Fibroblast of the aortic adventitia (primary cell): ENCODE data around the gene PLPP4. TPM values are rescaled to one million over a fixed set of nuclear protein-coding genes. Genes with fewer than 3 reads are reported as not detected.

ENCODE experiments used
- DNase-seq: peaks from one replicate; pipeline ENCODE4 v3.0.0-alpha.2; 2010; ENCODE audit warnings: low read depth
- H3K4me3 ChIP-seq: 2 replicates; pipeline ENCODE4 v1.5.1; 2011; ENCODE audit warnings: low read depth, mild to moderate bottlenecking, control low read depth, low read length, moderate library complexity
- CTCF ChIP-seq: IDR thresholded peaks from 2 replicates; pipeline ENCODE4 v1.5.1; 2011; ENCODE audit warnings: mild to moderate bottlenecking, low read length, control low read depth, inconsistent platforms; ENCODE audit not compliant: insufficient read depth
- total RNA-seq: library from RNA; depleted of rRNA; stranded (reverse); fragments of >200 nt; gene quantifications from 2 replicates; pipeline ENCODE4 v1.2.3, GENCODE V29; 2012; ENCODE audit warnings: low replicate concordance

Gene PLPP4
- total RNA-seq, 1 donor = 7.5 TPM

- H3K4me3 ChIP-seq = no peak overlapping the region
- TF ChIP-seq CTCF = no peak
These were observed 24.8 kb upstream of the PLPP4 start for GRCh38 chr10:120432209-120432608.

GRCh38 chr10:120433141-120433540, 23.9 kb upstream of the PLPP4 start:
- no peak overlapping the region for H3K4me3 ChIP-seq
- no peak for TF ChIP-seq CTCF
- no peak for DNase-seq

More at GRCh38 chr10:120432209-120432608, 24.8 kb upstream of the PLPP4 start:
- DNase-seq = peak; percentile 13

GRCh38 chr10:120436439-120437112, 20.5 kb upstream of the PLPP4 start:
- peak; percentile 29 for TF ChIP-seq CTCF
- DNase-seq = peak; percentile 37
- H3K4me3 ChIP-seq = no peak overlapping the region

- H3K4me3 ChIP-seq = no peak overlapping the region
- no peak for TF ChIP-seq CTCF
- no peak for DNase-seq
These were observed 19.5 kb upstream of the PLPP4 start for GRCh38 chr10:120437541-120437940.

GRCh38 chr10:120451968-120452367, 5.1 kb upstream of the PLPP4 start:
- H3K4me3 ChIP-seq = no peak overlapping the region
- TF ChIP-seq CTCF = no peak
- DNase-seq = no peak

- no peak for TF ChIP-seq CTCF
- no peak for DNase-seq
- no peak overlapping the region for H3K4me3 ChIP-seq
These were observed 3.7 kb upstream of the PLPP4 start for GRCh38 chr10:120453319-120453718.

- TF ChIP-seq CTCF = no peak
- H3K4me3 ChIP-seq = no peak overlapping the region
- DNase-seq = no peak
These were observed 3.1 kb upstream of the PLPP4 start for GRCh38 chr10:120453886-120454285.
